NCI-H187 (cell line): ENCODE results near the gene STARD13.

Experiments
- DNase-seq, 2 experiments: peaks; one replicate each; lab custom pipeline; 2025; lab: John Stamatoyannopoulos, UW

The STARD13 gene

GRCh38 chr13:33285420-33286124 is at the start of gene STARD13:
TSS of gene STARD13 (minus strand) at chr13:33285755. CDS start at chr13:33285638, 117 bp downstream.
- DNase-seq = no peak

- DNase-seq = no peak
Measured at GRCh38 chr13:33334831-33335230, 49.3 kb upstream of the STARD13 start.

GRCh38 chr13:33331962-33332361 is 46.4 kb upstream of the STARD13 start:
- DNase-seq = no peak

GRCh38 chr13:33330483-33330882 is 44.9 kb upstream of the STARD13 start:
- no peak for DNase-seq

- DNase-seq = no peak
Measured at GRCh38 chr13:33328701-33329100, 43.1 kb upstream of the STARD13 start.

- DNase-seq = no peak
Measured at GRCh38 chr13:33326723-33327122, 41.2 kb upstream of the STARD13 start.

- DNase-seq = no peak
Measured at GRCh38 chr13:33326246-33326645, 40.7 kb upstream of the STARD13 start.

- no peak for DNase-seq
Measured at GRCh38 chr13:33323801-33324510, 38.4 kb upstream of the STARD13 start.

- DNase-seq = no peak
Measured at GRCh38 chr13:33322965-33323668, 37.6 kb upstream of the STARD13 start.

GRCh38 chr13:33322543-33322809 is 36.9 kb upstream of the STARD13 start:
- no peak for DNase-seq

- no peak for DNase-seq
Measured at GRCh38 chr13:33321686-33322542, 36.4 kb upstream of the STARD13 start.

- no peak for DNase-seq
Measured at GRCh38 chr13:33319859-33320258, 34.3 kb upstream of the STARD13 start.

- no peak for DNase-seq
Measured at GRCh38 chr13:33318744-33319143, 33.2 kb upstream of the STARD13 start.

GRCh38 chr13:33318037-33318436 is 32.5 kb upstream of the STARD13 start:
- no peak for DNase-seq

- no peak for DNase-seq
Measured at GRCh38 chr13:33316890-33317289, 31.3 kb upstream of the STARD13 start.

- no peak for DNase-seq
Measured at GRCh38 chr13:33313504-33313903, 27.9 kb upstream of the STARD13 start.

GRCh38 chr13:33312861-33313212 is 27.3 kb upstream of the STARD13 start:
- no peak for DNase-seq

GRCh38 chr13:33312150-33312860 is 26.8 kb upstream of the STARD13 start:
- DNase-seq = no peak

GRCh38 chr13:33311040-33311439 is 25.5 kb upstream of the STARD13 start:
- DNase-seq = no peak

- DNase-seq = no peak
Measured at GRCh38 chr13:33310245-33311038, 24.9 kb upstream of the STARD13 start.

- no peak for DNase-seq
Measured at GRCh38 chr13:33308863-33309262, 23.3 kb upstream of the STARD13 start.
